Left lung (tissue), 10 donors: ENCODE results near the gene TENM4. TPM values are rescaled to one million over a fixed set of nuclear protein-coding genes. Genes with fewer than 3 reads are reported as not detected.

Source experiments
- ATAC-seq: fragments of 200-7000 bp; cut with Tn5 transposase; one replicate; pipeline ENCODE4 v1.9.1; 2020; ENCODE audit warnings: moderate library complexity
- DNase-seq, 4 donors: peaks; one replicate each; pipeline ENCODE4 v3.0.0-alpha.2; 2013 to 2020
- H3K27ac ChIP-seq, 2 donors: fragments of 200-600 bp; sonication (generic) in 1 of 2; one replicate each; pipeline versions ENCODE4 v1.5.0 to v1.8.0; 2020 to 2021
- H3K27me3 ChIP-seq, 2 donors: fragments of 200-600 bp; sonication (generic) in 1 of 2; one replicate each; pipeline versions ENCODE4 v1.5.0 to v1.8.0; 2020 to 2021
- H3K36me3 ChIP-seq, 2 donors: fragments of 200-600 bp; sonication (generic) in 1 of 2; one replicate each; pipeline versions ENCODE4 v1.5.0 to v1.8.0; 2020 to 2021
- H3K4me1 ChIP-seq, 2 donors: fragments of 200-600 bp; one replicate each; pipeline ENCODE4 v1.8.0; 2021
- H3K4me3 ChIP-seq, 2 donors: fragments of 200-600 bp; sonication (generic) in 1 of 2; one replicate each; pipeline versions ENCODE4 v1.5.0 to v1.8.0; 2020 to 2021; ENCODE audit warnings: mild to moderate bottlenecking in 1 of 2
- H3K9me3 ChIP-seq, 2 donors: fragments of 200-600 bp; sonication (generic) in 1 of 2; one replicate each; pipeline versions ENCODE4 v1.5.0 to v1.8.0; 2020 to 2021
- CTCF ChIP-seq, 2 donors: fragments of 200-600 bp; sonication (generic) in 1 of 2; IDR thresholded peaks; one replicate each; pipeline versions ENCODE4 v1.5.0 to v1.8.0; 2021; ENCODE audit warnings: antibody characterized with exemption in 2 of 2
- intact Hi-C, 2 donors: fragments of 100-400 bp; cut with DNase I; formaldehyde crosslinking; loops; one replicate each; pipeline versions ENCODE4 v1.11.2 to v1.14.2; 2022
- polyA plus RNA-seq, 6 donors: library from polyadenylated mRNA; unstranded; fragments of 120-200 nt; gene quantifications; one replicate each; pipeline ENCODE4 v1.2.1, GENCODE V29; 2013; ENCODE audit not compliant: insufficient read length in 6 of 6
- total RNA-seq, 2 donors: library from RNA; stranded (reverse); fragmentation: NEBNext Ultra II Directional; extraction: Animal tissue kit (Norgen Biotek cat#: 25700); gene quantifications; one replicate each; pipeline ENCODE4 v1.2.1, GENCODE V29; 2021
- donor health status: DM: no; HTN: yes; CAD: no.
- donor health status: DM: no; HTN: no; CAD: no.

The TENM4 gene
- total and polyA plus RNA-seq, 8 donors = 3.4 to 7.1 (median 5.2) TPM

- no peak for TF ChIP-seq CTCF (IDR thresholded peaks at IDR 0.05)
- ATAC-seq = no peak
Measured at GRCh38 chr11:79011357-79011756, 429.5 kb downstream of the TENM4 start.

GRCh38 chr11:79007771-79008402 is 432.9 kb downstream of the TENM4 start:
- Histone ChIP-seq H3K36me3 (no peaks in the 10 kb centered on the region), H3K4me3 (no peak overlapping the region), H3K27me3 (peaks cover 0 to 7% of the 10 kb centered on the region in 2 donors), H3K27ac (no peak overlapping the region), H3K4me1 (no peaks in the 10 kb centered on the region), H3K9me3 (peaks cover 0 to 14% of the 10 kb centered on the region in 2 donors)
- intact Hi-C loops = no loop called here
- no peak for TF ChIP-seq CTCF (IDR thresholded peaks at IDR 0.05)
- ATAC-seq (no peak), DNase-seq (no peak)

More at GRCh38 chr11:79011357-79011756, 429.5 kb downstream of the TENM4 start:
- Histone ChIP-seq H3K4me1 (no peaks in the 10 kb centered on the region), H3K36me3 (no peaks in the 10 kb centered on the region), H3K27ac (no peak overlapping the region), H3K27me3 (peaks cover 0 to 10% of the 10 kb centered on the region in 2 donors), H3K4me3 (no peak overlapping the region), H3K9me3 (peaks cover 0 to 6% of the 10 kb centered on the region in 2 donors)
- DNase-seq = no peak
- intact Hi-C loops = no loop called here

GRCh38 chr11:79006854-79007253 is 434.0 kb downstream of the TENM4 start:
- no peak overlapping the region for H3K27ac ChIP-seq
- TF ChIP-seq CTCF (IDR thresholded peaks at IDR 0.05) = no peak
- H3K9me3 ChIP-seq = peaks cover 0 to 14% of the 10 kb centered on the region in 2 donors
- no peak overlapping the region for H3K4me3 ChIP-seq
- no peaks in the 10 kb centered on the region for H3K4me1 ChIP-seq
- H3K36me3 ChIP-seq = no peaks in the 10 kb centered on the region
- H3K27me3 ChIP-seq = no peaks in the 10 kb centered on the region
- DNase-seq (no peak), ATAC-seq (no peak)
- intact Hi-C loops = no loop called here

GRCh38 chr11:78996007-78996406 is 444.8 kb downstream of the TENM4 start:
- no peak for TF ChIP-seq CTCF (IDR thresholded peaks at IDR 0.05)
- no peak overlapping the region for H3K4me3 ChIP-seq
- H3K9me3 ChIP-seq = peaks cover 0 to 16% of the 10 kb centered on the region in 2 donors
- no peaks in the 10 kb centered on the region for H3K4me1 ChIP-seq
- DNase-seq (no peak), ATAC-seq (no peak)
- H3K27me3 ChIP-seq = no peaks in the 10 kb centered on the region
- intact Hi-C loops = no loop called here
- no peaks in the 10 kb centered on the region for H3K36me3 ChIP-seq
- H3K27ac ChIP-seq = no peak overlapping the region

GRCh38 chr11:78995171-78995570 is 445.7 kb downstream of the TENM4 start:
- no peak overlapping the region for H3K27ac ChIP-seq
- ATAC-seq (peak; percentile 45), DNase-seq (peak in 1 of 4 donors; percentile 16)
- TF ChIP-seq CTCF (IDR thresholded peaks at IDR 0.05) = no peak
- no peak overlapping the region for H3K4me3 ChIP-seq
- intact Hi-C loops = no loop called here
- H3K27me3 ChIP-seq = no peaks in the 10 kb centered on the region
- H3K36me3 ChIP-seq = no peaks in the 10 kb centered on the region
- H3K4me1 ChIP-seq = no peaks in the 10 kb centered on the region
- H3K9me3 ChIP-seq = peaks cover 0 to 10% of the 10 kb centered on the region in 2 donors
